H1 (cell line): ENCODE data around the gene TP53RK. TPM values are rescaled to one million over a fixed set of nuclear protein-coding genes. Genes with fewer than 3 reads are reported as not detected.

Experiments
- CTCF ChIA-PET: fragments of 300-600 bp; sonication (Branson Sonifier 250); formaldehyde crosslinking; loops from one replicate; lab custom pipeline; 2021; ENCODE audit not compliant: partially characterized antibody; lab: Charles Lee
- POLR2A ChIA-PET: fragments of 300-600 bp; sonication (Branson Sonifier 250); formaldehyde crosslinking; loops from one replicate; lab custom pipeline; 2021; ENCODE audit warnings: inconsistent platforms; ENCODE audit not compliant: partially characterized antibody; lab: Charles Lee
- DNase-seq, 2 experiments: peaks; one replicate each; pipeline versions ENCODE4 v3.0.0 to v3.0.0-alpha.2; 2010 to 2022; ENCODE audit warnings: low spot score in 2 of 2, low read depth in 1 of 2, mixed read lengths in 1 of 2
- FAIRE-seq: peaks from 2 replicates; lab custom pipeline; 2011; peaks lifted over from hg19 to GRCh38; lab: Jason Lieb, UNC
- H2AFZ ChIP-seq: 2 replicates; pipeline ENCODE4 v1.8.1; 2012; ENCODE audit warnings: low read length, inconsistent platforms
- H2AK5ac ChIP-seq: 2 replicates; pipeline ENCODE4 v1.6.1; 2013; ENCODE audit warnings: low read depth, low read length
- H2BK120ac ChIP-seq: replicated peaks from 2 replicates; pipeline ENCODE3; 2013; ENCODE audit warnings: low read depth, low read length, inconsistent platforms
- H2BK12ac ChIP-seq: 2 replicates; pipeline ENCODE4 v1.6.1; 2013; ENCODE audit warnings: low read depth, low read length
- H2BK15ac ChIP-seq: 2 replicates; pipeline ENCODE4 v1.6.1; 2013; ENCODE audit warnings: low read length
- H2BK20ac ChIP-seq: 2 replicates; pipeline ENCODE4 v1.6.1; 2013; ENCODE audit warnings: low read length
- H2BK5ac ChIP-seq: 2 replicates; pipeline ENCODE4 v1.6.1; 2013; ENCODE audit warnings: low read depth, low read length
- H3K14ac ChIP-seq: 2 replicates; pipeline ENCODE4 v1.6.1; 2013; ENCODE audit warnings: inconsistent platforms; ENCODE audit not compliant: insufficient read length
- H3K18ac ChIP-seq: 2 replicates; pipeline ENCODE4 v1.6.1; 2013; ENCODE audit warnings: low read length; ENCODE audit errors: extremely low read depth
- H3K23ac ChIP-seq: 2 replicates; pipeline ENCODE4 v1.6.1; 2013; ENCODE audit warnings: inconsistent platforms; ENCODE audit not compliant: insufficient read length
- H3K23me2 ChIP-seq: 2 replicates; pipeline ENCODE4 v1.6.1; 2013; ENCODE audit warnings: low read depth, low read length
- H3K27ac ChIP-seq: 2 replicates; pipeline ENCODE4 v1.6.1; 2011; ENCODE audit warnings: low read depth, low read length, inconsistent platforms
- H3K27me3 ChIP-seq, 4 experiments: replicated peaks in 1 of 4; 1 replicate in 1 of 4; 2 replicates in 3 of 4; pipeline versions ENCODE4 v1.6.1 to v1.8.1; 2011 to 2013; ENCODE audit warnings: low read length in 3 of 4, mild to moderate bottlenecking in 3 of 4, inconsistent platforms in 2 of 4, mixed read lengths in 2 of 4, moderate library complexity in 1 of 4; ENCODE audit not compliant: control insufficient read depth in 3 of 4, insufficient read depth in 3 of 4; ENCODE audit errors: extremely low read depth in 1 of 4
- H3K36me3 ChIP-seq, 4 experiments: 2 replicates each; pipeline versions ENCODE4 v1.6.1 to v1.8.1; 2011 to 2013; ENCODE audit warnings: mild to moderate bottlenecking in 4 of 4, low read length in 3 of 4, moderate library complexity in 2 of 4, control low read depth in 1 of 4, inconsistent platforms in 1 of 4; ENCODE audit not compliant: insufficient read depth in 4 of 4, control insufficient read depth in 2 of 4
- H3K4ac ChIP-seq: replicated peaks from 2 replicates; pipeline ENCODE3; 2013; ENCODE audit warnings: low read length, low read depth, mixed read lengths, inconsistent platforms; ENCODE audit not compliant: insufficient read length
- H3K4me1 ChIP-seq, 4 experiments: replicated peaks in 1 of 4; 1 replicate in 1 of 4; 2 replicates in 3 of 4; pipeline versions ENCODE4 v1.6.1 to v1.8.1; 2011 to 2013; ENCODE audit warnings: low read length in 3 of 4, inconsistent platforms in 2 of 4, mixed read lengths in 1 of 4; ENCODE audit not compliant: insufficient read depth in 4 of 4, control insufficient read depth in 3 of 4
- H3K4me2 ChIP-seq, 2 experiments: 2 replicates each; pipeline versions ENCODE4 v1.6.1 to v1.8.1; 2011 to 2013; ENCODE audit warnings: low read depth in 2 of 2, low read length in 2 of 2, control low read depth in 1 of 2, inconsistent platforms in 1 of 2, mild to moderate bottlenecking in 1 of 2; ENCODE audit not compliant: insufficient read depth in 1 of 2
- H3K4me3 ChIP-seq, 4 experiments: fragments of 200-600, 300-600 bp in 1 of 4; sonication (generic), shearing (Covaris generic), sonication (Bioruptor Twin) in 1 of 4; 2 replicates each; pipeline versions ENCODE4 v1.5.1 to v1.8.1; 2011 to 2016; ENCODE audit warnings: low read length in 4 of 4, low read depth in 3 of 4, control low read depth in 2 of 4, inconsistent platforms in 2 of 4, mild to moderate bottlenecking in 2 of 4, mixed read lengths in 1 of 4, moderate library complexity in 1 of 4; ENCODE audit not compliant: insufficient read depth in 2 of 4; ENCODE audit errors: extremely low read depth in 1 of 4
- H3K56ac ChIP-seq: replicated peaks from 2 replicates; pipeline ENCODE3; 2013; ENCODE audit warnings: low read depth, mild to moderate bottlenecking, mixed read lengths, low read length, inconsistent platforms; ENCODE audit not compliant: insufficient read length
- H3K79me1 ChIP-seq: 2 replicates; pipeline ENCODE4 v1.6.1; 2013; ENCODE audit warnings: low read depth, low read length, control low read depth
- H3K79me2 ChIP-seq, 2 experiments: 2 replicates each; pipeline versions ENCODE4 v1.6.1 to v1.8.1; 2012 to 2013; ENCODE audit warnings: low read length in 2 of 2, mild to moderate bottlenecking in 2 of 2, inconsistent platforms in 1 of 2; ENCODE audit not compliant: insufficient read depth in 2 of 2, control insufficient read depth in 1 of 2
- H3K9ac ChIP-seq, 4 experiments: replicated peaks in 1 of 4; 1 replicate in 1 of 4; 2 replicates in 3 of 4; pipeline versions ENCODE4 v1.6.1 to v1.8.1; 2011 to 2013; ENCODE audit warnings: low read depth in 3 of 4, low read length in 3 of 4, control low read depth in 2 of 4, mild to moderate bottlenecking in 2 of 4, moderate library complexity in 2 of 4, inconsistent platforms in 1 of 4; ENCODE audit errors: extremely low read depth in 1 of 4
- H3K9me3 ChIP-seq, 2 experiments: 2 replicates each; pipeline versions ENCODE4 v1.6.1 to v1.8.1; 2012 to 2013; ENCODE audit warnings: mild to moderate bottlenecking in 2 of 2, moderate library complexity in 2 of 2, control low read depth in 1 of 2, inconsistent platforms in 1 of 2, low read depth in 1 of 2, low read length in 1 of 2, mixed read lengths in 1 of 2; ENCODE audit not compliant: insufficient read depth in 2 of 2
- H4K20me1 ChIP-seq, 2 experiments: replicated peaks in 1 of 2; 2 replicates each; pipeline versions ENCODE3 to v1.8.1; 2011 to 2013; ENCODE audit warnings: inconsistent platforms in 2 of 2, low read length in 2 of 2, mild to moderate bottlenecking in 1 of 2; ENCODE audit not compliant: insufficient read depth in 2 of 2, control insufficient read depth in 1 of 2
- H4K5ac ChIP-seq: 2 replicates; pipeline ENCODE4 v1.6.1; 2013; ENCODE audit warnings: low read length, low read depth, mixed read lengths, inconsistent platforms; ENCODE audit not compliant: insufficient read length
- H4K8ac ChIP-seq: 2 replicates; pipeline ENCODE4 v1.8.0; 2013; ENCODE audit warnings: mild to moderate bottlenecking, moderate library complexity, low read length, inconsistent platforms; ENCODE audit not compliant: insufficient read depth; ENCODE audit errors: extremely low read depth
- H4K91ac ChIP-seq: replicated peaks from 2 replicates; pipeline ENCODE3; 2013; ENCODE audit warnings: low read length, mixed read lengths, inconsistent platforms; ENCODE audit not compliant: insufficient read length
- CHD1 ChIP-seq: IDR thresholded peaks from 2 replicates; pipeline ENCODE4 v1.6.1; 2012; ENCODE audit warnings: low read depth, low read length, improper control_type of control experiment
- CHD2 ChIP-seq: IDR thresholded peaks from 2 replicates; pipeline ENCODE4 v1.6.1; 2012; ENCODE audit warnings: low read length, improper control_type of control experiment
- KDM1A ChIP-seq: fragments of 200-600, 300-600 bp; sonication (generic); IDR thresholded peaks from 2 replicates; pipeline ENCODE4 v1.7.1; 2016; ENCODE audit warnings: mild to moderate bottlenecking, low read length, borderline replicate concordance
- KDM4A ChIP-seq: IDR thresholded peaks from one replicate; pipeline ENCODE4 v1.7.1; 2012; ENCODE audit warnings: low read depth, mild to moderate bottlenecking, moderate library complexity, low read length, inconsistent platforms; ENCODE audit not compliant: severe bottlenecking
- KDM5A ChIP-seq: fragments of 200-600 bp; IDR thresholded peaks from 2 replicates; pipeline ENCODE4 v1.7.1; 2012; ENCODE audit warnings: mild to moderate bottlenecking, low read length, inconsistent platforms, mixed read lengths
- POU5F1 ChIP-seq: IDR thresholded peaks from 2 replicates; pipeline ENCODE4 v1.6.1; 2011; ENCODE audit warnings: low read depth, mild to moderate bottlenecking, low read length, moderate library complexity
- RXRA ChIP-seq: IDR thresholded peaks from 2 replicates; pipeline ENCODE4 v1.6.1; 2011; ENCODE audit warnings: low read depth, mild to moderate bottlenecking, low read length, moderate library complexity; ENCODE audit not compliant: insufficient read depth
- polyA plus RNA-seq, 7 experiments: library from polyadenylated mRNA; depleted of rRNA in 3 of 7; stranded (reverse) in 5 of 7; unstranded in 2 of 7; fragments of >200 nt in 5 of 7; fragments of 200-250 nt in 2 of 7; gene quantifications; 1 replicate in 5 of 7; 2 replicates in 1 of 7; 4 replicates in 1 of 7; pipeline versions ENCODE4 v1.2.1 to v1.2.3, GENCODE V29; 2011 to 2013; ENCODE audit warnings: missing spikeins in 2 of 7, mixed read lengths in 2 of 7
- total RNA-seq: library from RNA; stranded (reverse); fragmentation: NEBNext Ultra II Directional; extraction: Animal tissue kit (Norgen Biotek cat#: 25700); gene quantifications from 2 replicates; pipeline ENCODE4 v1.2.1, GENCODE V29; 2021

The TP53RK gene
- total and polyA plus RNA-seq, 2 of the 8 experiments (the other 6 are each of a cell fraction or from before 2014, with no cell fraction given), result 8.5 to 16.3 TPM

DNA sequence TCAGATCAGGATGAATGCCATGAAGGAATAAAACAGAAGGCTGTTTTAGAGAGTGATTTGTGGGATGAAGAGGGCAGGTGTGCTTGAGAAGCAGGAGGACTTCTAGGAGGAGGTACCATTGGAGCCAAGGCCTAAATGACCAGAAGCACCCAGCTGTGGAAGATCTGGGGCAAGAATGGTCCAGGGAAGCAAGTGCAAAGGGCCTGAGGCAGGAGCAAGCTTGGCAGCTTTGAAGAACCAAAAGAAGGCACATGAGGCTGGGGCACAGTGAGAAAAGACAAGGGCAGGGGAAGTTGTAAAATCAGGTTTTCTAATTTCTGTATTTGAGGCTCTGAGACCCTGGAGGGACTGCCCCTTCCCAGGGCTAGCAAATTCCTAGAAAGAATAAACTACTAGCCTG is 47.8 kb downstream of the TP53RK start:
- Histone ChIP-seq H2BK20ac (0 out of 2 replicates have a peak overlapping the region, but pooled peaks have one; percentile 21), H3K79me1 (no peaks in the 10 kb centered on the region), H3K27me3 (no peaks in the 10 kb centered on the region), H3K9ac (no peak overlapping the region), H3K14ac (no peak overlapping the region), H3K23ac (no peak overlapping the region), H4K8ac (no peak overlapping the region), H4K20me1 (no peaks in the 10 kb centered on the region), H2BK120ac (no peak overlapping the region), H3K23me2 (no peaks in the 10 kb centered on the region), H4K5ac (no peak overlapping the region), H4K91ac (no peak overlapping the region), H2AFZ (no peak overlapping the region), H2BK5ac (no peak overlapping the region), H3K4me1 (peaks cover 0 to 4% (median under 1%) of the 10 kb centered on the region in 4 experiments; a peak in 2 of 7 replicates), H3K9me3 (no peaks in the 10 kb centered on the region), H3K27ac (no peak overlapping the region), H2BK15ac (no peak overlapping the region), H3K36me3 (no peaks in the 10 kb centered on the region), H2BK12ac (no peak overlapping the region), H3K4ac (no peak overlapping the region), H3K79me2 (no peaks in the 10 kb centered on the region), H2AK5ac (no peak overlapping the region), H3K4me2 (no peak overlapping the region), H3K18ac (no peak overlapping the region), H3K4me3 (no peak overlapping the region), H3K56ac (no peak overlapping the region)
- no peak for DNase-seq
- ChIA-PET CTCF (interaction anchor here (1.2 to 1.5 kb wide), 2 partner anchors 79 to 119 kb away, joined by 3 read pairs; no protein-coding TSS in a partner anchor), POLR2A (no interaction called here)
- TF ChIP-seq CHD2 (no peak), KDM4A (no peak), KDM5A (no peak), POU5F1 (no peak), RXRA (no peak), CHD1 (no peak), KDM1A (peak; percentile 76; the same call in 1 of the 2 replicates)
- FAIRE-seq, result no peak
